Measurements from ENCODE around the gene TMEM45B.
A peak's percentile ranks its signal among the peaks of the same experiment; 100 is the strongest.

DNA sequence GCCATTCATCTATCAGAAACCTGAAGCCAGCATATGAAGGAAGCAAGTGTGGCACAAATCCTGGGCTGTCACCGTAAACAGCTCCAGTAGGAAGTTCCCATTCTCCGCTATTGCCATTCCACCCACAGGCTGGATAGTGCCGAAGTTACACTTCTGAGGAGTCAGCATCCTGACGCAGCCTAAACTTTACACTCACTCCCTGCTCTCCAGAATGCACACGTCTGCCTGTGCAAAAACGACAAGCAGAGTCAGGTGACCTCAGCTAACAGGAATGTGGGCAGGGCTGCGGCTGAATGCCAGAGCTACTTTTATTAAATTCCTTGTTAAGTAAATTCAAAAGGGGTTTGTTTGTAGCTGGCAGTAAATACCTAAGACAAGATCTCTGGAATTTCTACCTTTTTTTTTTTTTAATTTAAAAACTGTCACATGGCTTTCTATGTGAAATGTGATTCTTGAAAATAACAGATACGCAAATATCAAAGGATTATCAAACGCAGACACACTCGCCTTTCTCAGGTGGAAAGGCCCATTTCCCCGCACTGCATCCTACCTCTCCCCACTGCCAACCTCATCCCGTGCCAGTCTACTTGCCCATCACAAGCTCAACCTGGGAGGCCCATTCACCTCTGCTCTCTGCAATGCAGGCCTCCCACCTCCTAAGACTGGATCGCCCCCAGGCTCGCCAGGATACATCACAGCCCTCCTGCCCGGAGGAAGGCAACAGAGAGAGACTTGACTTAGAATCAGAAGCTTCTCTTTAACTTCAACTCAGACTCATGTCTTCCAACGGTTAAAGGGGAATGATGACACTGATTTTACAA, 46.3 kb downstream of the TMEM45B start:
- TF ChIP-seq, protein P1, sequence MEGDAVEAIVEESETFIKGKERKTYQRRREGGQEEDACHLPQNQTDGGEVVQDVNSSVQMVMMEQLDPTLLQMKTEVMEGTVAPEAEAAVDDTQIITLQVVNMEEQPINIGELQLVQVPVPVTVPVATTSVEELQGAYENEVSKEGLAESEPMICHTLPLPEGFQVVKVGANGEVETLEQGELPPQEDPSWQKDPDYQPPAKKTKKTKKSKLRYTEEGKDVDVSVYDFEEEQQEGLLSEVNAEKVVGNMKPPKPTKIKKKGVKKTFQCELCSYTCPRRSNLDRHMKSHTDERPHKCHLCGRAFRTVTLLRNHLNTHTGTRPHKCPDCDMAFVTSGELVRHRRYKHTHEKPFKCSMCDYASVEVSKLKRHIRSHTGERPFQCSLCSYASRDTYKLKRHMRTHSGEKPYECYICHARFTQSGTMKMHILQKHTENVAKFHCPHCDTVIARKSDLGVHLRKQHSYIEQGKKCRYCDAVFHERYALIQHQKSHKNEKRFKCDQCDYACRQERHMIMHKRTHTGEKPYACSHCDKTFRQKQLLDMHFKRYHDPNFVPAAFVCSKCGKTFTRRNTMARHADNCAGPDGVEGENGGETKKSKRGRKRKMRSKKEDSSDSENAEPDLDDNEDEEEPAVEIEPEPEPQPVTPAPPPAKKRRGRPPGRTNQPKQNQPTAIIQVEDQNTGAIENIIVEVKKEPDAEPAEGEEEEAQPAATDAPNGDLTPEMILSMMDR (IDR thresholded peaks at IDR 0.05) = no peak
- TF ChIP-seq POLR2A (IDR thresholded peaks at IDR 0.05) (peak in 3 of 4 donors; percentile 22 to 71 (median 52)), EP300 (IDR thresholded peaks at IDR 0.05) (peak in 1 of 4 donors; percentile 61), POLR2AphosphoS5 (IDR thresholded peaks at IDR 0.05) (peak; percentile 28 to 66)

All from upper lobe of left lung (tissue), 4 donors.